BLaER1 (cell line): ENCODE data around the gene SYNGR4.

Source experiments
- H3K27ac ChIP-seq: shearing (Covaris generic); formaldehyde crosslinking; 2 replicates; pipeline ENCODE4 v1.8.1; 2022
- H3K27me3 ChIP-seq: shearing (Covaris generic); formaldehyde crosslinking; 2 replicates; pipeline ENCODE4 v1.8.1; 2022
- H3K36me3 ChIP-seq: shearing (Covaris generic); formaldehyde crosslinking; 2 replicates; pipeline ENCODE4 v1.8.1; 2022
- H3K4me1 ChIP-seq: shearing (Covaris generic); formaldehyde crosslinking; 2 replicates; pipeline ENCODE4 v1.8.1; 2022
- H3K4me2 ChIP-seq: shearing (Covaris generic); formaldehyde crosslinking; 2 replicates; pipeline ENCODE4 v1.8.1; 2022
- H3K4me3 ChIP-seq: shearing (Covaris generic); formaldehyde crosslinking; 2 replicates; pipeline ENCODE4 v1.8.1; 2022
- H3K9ac ChIP-seq: shearing (Covaris generic); formaldehyde crosslinking; 2 replicates; pipeline ENCODE4 v1.8.1; 2022
- H3K9me3 ChIP-seq: shearing (Covaris generic); formaldehyde crosslinking; 2 replicates; pipeline ENCODE4 v1.8.1; 2022
- H4K20me1 ChIP-seq: shearing (Covaris generic); formaldehyde crosslinking; 2 replicates; pipeline ENCODE4 v1.8.1; 2022
- Cebpa-rat ChIP-seq: shearing (Covaris generic); IDR thresholded peaks from 2 replicates; pipeline ENCODE4 v1.8.1; 2022

Gene SYNGR4

DNA sequence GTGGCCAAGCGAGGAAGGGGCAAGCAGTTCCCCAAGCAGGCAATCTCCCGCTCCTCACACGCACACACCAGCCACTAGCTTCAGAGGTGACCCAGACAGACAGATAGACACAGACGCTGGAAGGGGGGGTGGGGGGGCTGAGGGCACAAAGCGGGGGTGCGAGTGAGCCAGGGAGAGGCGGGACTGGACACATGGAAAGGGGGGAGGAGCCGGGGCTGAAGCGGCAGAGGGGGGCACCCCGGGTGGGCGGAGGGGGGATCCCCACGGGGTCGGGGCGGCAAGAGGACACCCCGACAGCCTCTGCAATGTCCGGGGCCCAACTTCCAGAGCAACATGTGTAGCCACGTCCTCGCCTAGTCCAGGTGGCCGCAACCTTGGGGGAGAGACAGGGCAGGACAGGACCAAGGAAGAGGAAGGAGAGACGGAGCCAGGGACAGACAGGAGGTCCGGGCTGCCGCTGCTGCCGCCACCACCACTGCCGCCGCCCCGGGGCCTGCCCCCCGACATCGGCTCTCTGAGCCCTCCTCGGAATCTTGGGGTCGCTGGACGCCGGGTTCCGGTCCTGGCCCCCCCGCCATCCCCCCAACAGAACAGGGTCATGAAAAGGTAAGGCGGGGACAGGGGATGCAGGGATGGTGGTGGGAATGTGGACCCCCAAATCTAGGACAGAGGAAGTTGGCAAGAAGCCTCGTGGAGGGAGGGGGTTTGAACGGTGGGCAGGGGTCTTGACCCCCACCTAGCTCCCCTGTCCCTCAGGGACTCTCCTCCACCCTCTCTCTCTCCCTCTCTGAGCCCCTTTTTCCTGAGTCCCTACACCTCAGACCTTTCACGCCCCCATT, 30.4 kb downstream of the SYNGR4 start:
- Histone ChIP-seq H3K27ac (no peak overlapping the region), H3K4me3 (peak overlapping the region; percentile 64), H3K9me3 (peaks cover 12% of the 10 kb centered on the region; the same call in 1 of the 2 replicates), H3K36me3 (no peaks in the 10 kb centered on the region), H4K20me1 (peaks cover 6% of the 10 kb centered on the region; the same call in 1 of the 2 replicates), H3K27me3 (peaks cover 65% of the 10 kb centered on the region), H3K4me2 (peak overlapping the region; percentile 99), H3K9ac (peak overlapping the region; percentile 75), H3K4me1 (peaks cover 68% of the 10 kb centered on the region)
- no peak for TF ChIP-seq Cebpa-rat

DNA sequence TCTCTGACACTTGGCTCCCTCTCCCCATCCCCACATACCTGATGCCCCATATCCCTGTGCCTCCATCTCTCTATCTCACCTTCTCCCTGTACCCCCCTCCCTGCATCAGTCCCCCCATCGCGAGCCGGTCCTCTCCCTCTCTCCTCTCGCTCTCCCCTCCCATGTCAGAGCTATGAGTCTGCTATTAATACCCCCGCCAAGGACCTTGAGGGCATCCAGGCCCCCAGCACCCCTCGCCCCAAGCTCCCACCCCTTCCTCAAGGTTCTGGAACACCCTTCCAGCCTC, 30.9 kb downstream of the SYNGR4 start:
- H3K9ac ChIP-seq = 0 out of 2 replicates have a peak overlapping the region, but pooled peaks have one; percentile 45
- H3K4me1 ChIP-seq = peaks cover 65% of the 10 kb centered on the region
- H3K27me3 ChIP-seq = peaks cover 70% of the 10 kb centered on the region
- peak overlapping the region; percentile 64; the same call in 1 of the 2 replicates for H3K4me3 ChIP-seq
- H4K20me1 ChIP-seq = peaks cover 3% of the 10 kb centered on the region; the same call in 1 of the 2 replicates
- no peak overlapping the region for H3K27ac ChIP-seq
- H3K4me2 ChIP-seq = peak overlapping the region; percentile 99
- no peak for TF ChIP-seq Cebpa-rat
- H3K36me3 ChIP-seq = no peaks in the 10 kb centered on the region
- H3K9me3 ChIP-seq = peaks cover 13% of the 10 kb centered on the region; the same call in 1 of the 2 replicates

GRCh38 chr19:48395499-48395898, 31.3 kb downstream of the SYNGR4 start:
- no peaks in the 10 kb centered on the region for H3K36me3 ChIP-seq
- H3K27ac ChIP-seq = no peak overlapping the region
- H3K9me3 ChIP-seq = peaks cover 13% of the 10 kb centered on the region; the same call in 1 of the 2 replicates
- H3K4me2 ChIP-seq = peak overlapping the region; percentile 99
- 0 out of 2 replicates have a peak overlapping the region, but pooled peaks have one; percentile 64 for H3K4me3 ChIP-seq
- no peak for TF ChIP-seq Cebpa-rat
- H4K20me1 ChIP-seq = no peaks in the 10 kb centered on the region
- peaks cover 62% of the 10 kb centered on the region for H3K4me1 ChIP-seq
- H3K27me3 ChIP-seq = peaks cover 74% of the 10 kb centered on the region
- no peak overlapping the region for H3K9ac ChIP-seq

- peak overlapping the region; percentile 11; the same call in 1 of the 2 replicates for H3K4me3 ChIP-seq
- H3K4me1 ChIP-seq = peaks cover 65% of the 10 kb centered on the region
- no peak overlapping the region for H3K27ac ChIP-seq
- H4K20me1 ChIP-seq = no peaks in the 10 kb centered on the region
- TF ChIP-seq Cebpa-rat = no peak
- no peak overlapping the region for H3K9ac ChIP-seq
- peaks cover 75% of the 10 kb centered on the region for H3K27me3 ChIP-seq
- peaks cover 13% of the 10 kb centered on the region; the same call in 1 of the 2 replicates for H3K9me3 ChIP-seq
- peak overlapping the region; percentile 99 for H3K4me2 ChIP-seq
- no peaks in the 10 kb centered on the region for H3K36me3 ChIP-seq
These were observed 32.1 kb downstream of the SYNGR4 start for GRCh38 chr19:48396016-48396823.

- Histone ChIP-seq H4K20me1 (no peaks in the 10 kb centered on the region), H3K9me3 (peaks cover 13% of the 10 kb centered on the region; the same call in 1 of the 2 replicates), H3K36me3 (no peaks in the 10 kb centered on the region), H3K27ac (no peak overlapping the region), H3K4me2 (peak overlapping the region; percentile 99), H3K4me3 (peak overlapping the region; percentile 11; the same call in 1 of the 2 replicates), H3K27me3 (peaks cover 75% of the 10 kb centered on the region), H3K9ac (no peak overlapping the region), H3K4me1 (peaks cover 66% of the 10 kb centered on the region)
- no peak for TF ChIP-seq Cebpa-rat
These were observed 32.6 kb downstream of the SYNGR4 start for GRCh38 chr19:48396824-48397176.

- Histone ChIP-seq H3K27ac (no peak overlapping the region), H3K4me2 (peak overlapping the region; percentile 99; the same call in 1 of the 2 replicates), H4K20me1 (no peaks in the 10 kb centered on the region), H3K27me3 (peaks cover 75% of the 10 kb centered on the region), H3K4me3 (no peak overlapping the region), H3K9ac (no peak overlapping the region), H3K9me3 (peaks cover 13% of the 10 kb centered on the region; the same call in 1 of the 2 replicates), H3K4me1 (peaks cover 59% of the 10 kb centered on the region), H3K36me3 (no peaks in the 10 kb centered on the region)
- no peak for TF ChIP-seq Cebpa-rat
These were observed 33.3 kb downstream of the SYNGR4 start for GRCh38 chr19:48397263-48398101.

DNA sequence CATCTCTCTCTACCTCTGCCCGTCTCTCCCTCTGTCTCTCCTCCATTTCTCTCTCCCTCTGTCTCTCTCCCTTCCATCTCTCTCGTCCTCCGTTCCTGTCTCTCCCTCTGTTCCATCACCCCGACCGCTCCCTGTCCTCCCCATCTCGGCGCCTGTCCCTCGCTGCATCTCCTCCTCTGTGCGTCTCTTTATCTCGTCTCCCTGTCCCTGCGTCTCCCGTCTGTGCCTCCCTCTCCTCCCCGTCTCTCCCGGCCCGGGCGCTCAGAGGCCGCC, 33.9 kb downstream of the SYNGR4 start:
- Histone ChIP-seq H3K4me1 (peaks cover 53% of the 10 kb centered on the region), H3K27ac (no peak overlapping the region), H4K20me1 (no peaks in the 10 kb centered on the region), H3K9ac (no peak overlapping the region), H3K27me3 (peaks cover 75% of the 10 kb centered on the region), H3K4me2 (no peak overlapping the region), H3K4me3 (0 out of 2 replicates have a peak overlapping the region, but pooled peaks have one; percentile 11), H3K36me3 (no peaks in the 10 kb centered on the region), H3K9me3 (peaks cover 13% of the 10 kb centered on the region; the same call in 1 of the 2 replicates)
- no peak for TF ChIP-seq Cebpa-rat

DNA sequence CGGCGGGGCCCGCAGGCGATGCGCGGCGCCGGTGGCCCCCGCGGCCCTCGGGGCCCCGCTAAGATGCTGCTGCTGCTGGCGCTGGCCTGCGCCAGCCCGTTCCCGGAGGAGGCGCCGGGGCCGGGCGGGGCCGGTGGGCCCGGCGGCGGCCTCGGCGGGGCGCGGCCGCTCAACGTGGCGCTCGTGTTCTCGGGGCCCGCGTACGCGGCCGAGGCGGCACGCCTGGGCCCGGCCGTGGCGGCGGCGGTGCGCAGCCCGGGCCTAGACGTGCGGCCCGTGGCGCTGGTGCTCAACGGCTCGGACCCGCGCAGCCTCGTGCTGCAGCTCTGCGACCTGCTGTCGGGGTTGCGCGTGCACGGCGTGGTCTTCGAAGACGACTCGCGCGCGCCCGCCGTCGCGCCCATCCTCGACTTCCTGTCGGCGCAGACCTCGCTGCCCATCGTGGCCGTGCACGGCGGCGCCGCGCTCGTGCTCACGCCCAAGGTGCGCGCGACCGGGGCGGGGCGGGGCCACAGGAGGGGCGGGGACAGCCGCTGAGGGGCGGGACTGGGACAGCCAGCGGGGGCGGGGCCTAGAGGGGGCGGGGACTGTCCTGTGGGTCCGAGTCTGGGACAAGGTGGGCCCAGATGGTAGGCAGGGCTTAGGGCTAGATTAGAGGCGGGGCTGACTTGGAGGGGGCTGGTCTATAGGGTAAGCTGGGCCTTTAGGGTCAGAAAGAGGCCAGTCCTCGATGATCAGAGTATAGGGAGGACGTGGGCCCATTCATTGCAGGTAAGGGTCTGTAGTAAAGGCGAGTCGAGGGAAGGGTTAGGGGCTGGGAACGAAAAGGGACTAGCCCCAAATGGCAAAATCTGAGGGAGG, 34.4 kb downstream of the SYNGR4 start:
- H3K27me3 ChIP-seq = peaks cover 69% of the 10 kb centered on the region
- no peak overlapping the region for H3K27ac ChIP-seq

More for the DNA sequence above, 34.4 kb downstream of the SYNGR4 start:
- Histone ChIP-seq H3K36me3 (no peaks in the 10 kb centered on the region), H3K9ac (no peak overlapping the region), H3K4me1 (peaks cover 53% of the 10 kb centered on the region), H3K4me2 (no peak overlapping the region), H4K20me1 (no peaks in the 10 kb centered on the region), H3K9me3 (peaks cover 13% of the 10 kb centered on the region; the same call in 1 of the 2 replicates), H3K4me3 (0 out of 2 replicates have a peak overlapping the region, but pooled peaks have one; percentile 11)
- TF ChIP-seq Cebpa-rat = no peak
